A673 (cell line): ENCODE results near the gene MTHFR. TPM values are rescaled to one million over a fixed set of nuclear protein-coding genes. Genes with fewer than 3 reads are reported as not detected.

Experiments
- Bru-seq: library from RNA; stranded (reverse); fragments of 400-500 nt; gene quantifications from one replicate; lab custom pipeline; 2021; lab: Mats Ljungman, UMichigan
- BruChase-seq, 2 experiments: library from RNA; stranded (reverse); fragments of 400-500 nt; gene quantifications; one replicate each; lab custom pipeline; 2021; lab: Mats Ljungman, UMichigan
- BruUV-seq: library from RNA; stranded (reverse); fragments of 400-500 nt; replicated peaks from 2 replicates; lab custom pipeline; 2021; lab: Mats Ljungman, UMichigan
- CTCF ChIA-PET: fragments of 300-600 bp; sonication (Branson Sonifier 250); formaldehyde crosslinking; loops from one replicate; lab custom pipeline; 2022; ENCODE audit warnings: antibody characterized with exemption; lab: Charles Lee
- POLR2A ChIA-PET: fragments of 300-600 bp; sonication (Branson Sonifier 250); formaldehyde crosslinking; loops from one replicate; lab custom pipeline; 2022; ENCODE audit warnings: antibody characterized with exemption; ENCODE audit not compliant: low non-redundant PET; lab: Charles Lee
- DNase-seq: peaks from one replicate; pipeline ENCODE4 v3.0.0-alpha.2; 2015; ENCODE audit warnings: low spot score
- H3K27ac ChIP-seq: fragments of 200-600 bp; sonication (generic); 2 replicates; pipeline ENCODE4 v1.5.1; 2016; ENCODE audit warnings: mixed run types, low read depth, mild to moderate bottlenecking, mixed read lengths, antibody characterized with exemption, low read length; ENCODE audit not compliant: poor library complexity, severe bottlenecking
- H3K27me3 ChIP-seq: fragments of 200-600 bp; sonication (generic); replicated peaks from 2 replicates; pipeline ENCODE4 v1.6.1; 2017; ENCODE audit warnings: mixed run types, low read depth, mild to moderate bottlenecking, mixed read lengths, antibody characterized with exemption, low read length; ENCODE audit not compliant: insufficient read depth, poor library complexity
- H3K36me3 ChIP-seq: fragments of 200-600 bp; sonication (generic); 2 replicates; pipeline ENCODE4 v1.6.1; 2016; ENCODE audit warnings: mixed run types, mild to moderate bottlenecking, mixed read lengths, antibody characterized with exemption, low read length; ENCODE audit not compliant: insufficient read depth, poor library complexity, severe bottlenecking
- H3K4me1 ChIP-seq: fragments of 200-600 bp; sonication (generic); 2 replicates; pipeline ENCODE4 v1.6.1; 2017; ENCODE audit warnings: mixed run types, mild to moderate bottlenecking, mixed read lengths, antibody characterized with exemption, low read length; ENCODE audit not compliant: insufficient read depth, poor library complexity, severe bottlenecking
- H3K4me3 ChIP-seq: fragments of 200-600 bp; sonication (generic); 2 replicates; pipeline ENCODE4 v1.5.1; 2016; ENCODE audit warnings: low read depth, mixed run types, mild to moderate bottlenecking, mixed read lengths, low read length; ENCODE audit not compliant: poor library complexity, severe bottlenecking
- H3K9me3 ChIP-seq: fragments of 200-600 bp; sonication (generic); 2 replicates; pipeline ENCODE4 v1.6.1; 2016; ENCODE audit warnings: mixed run types, low read depth, mild to moderate bottlenecking, mixed read lengths, antibody characterized with exemption, low read length; ENCODE audit not compliant: poor library complexity, severe bottlenecking
- EZH2 ChIP-seq: fragments of 200-600 bp; sonication (generic); IDR thresholded peaks from 2 replicates; pipeline ENCODE4 v1.6.1; 2017; ENCODE audit warnings: borderline replicate concordance, low read depth, mild to moderate bottlenecking, mixed read lengths, antibody characterized with exemption, low read length; ENCODE audit not compliant: poor library complexity, severe bottlenecking
- intact Hi-C: fragments of 100-400 bp; cut with micrococcal nuclease; formaldehyde crosslinking; loops from one replicate; pipeline ENCODE4 v1.10.0; 2022; ENCODE audit not compliant: unreplicated experiment
- long read RNA-seq: library from polyadenylated mRNA; stranded (forward); transcript quantifications from one replicate; pipeline ENCODE4 v2.0.0, GENCODE V29; 2022
- total RNA-seq: library from RNA; stranded (reverse); gene quantifications from 2 replicates; pipeline ENCODE4 v1.2.3, GENCODE V29; 2021
- TF ChIP-seq, protein P1 (sequence below): fragments of 300-800, 200-600 bp; sonication (generic); conservative IDR thresholded peaks from 2 replicates; pipeline ENCODE4 v1.5.1; 2017; ENCODE audit warnings: low read depth, mild to moderate bottlenecking, antibody characterized with exemption, low read length, moderate library complexity, mixed read lengths

Gene MTHFR
- 23.3 and 25.8 TPM in 2 replicates for total RNA-seq
- Bru-seq, nascent RNA: percentile 55 among the genes with signal in this experiment
- BruChase-seq, experiment 1, labeled RNA remaining after a 2-hour chase: percentile 64 among the genes with signal in this experiment
- BruChase-seq, experiment 2, labeled RNA remaining after a 6-hour chase: percentile 69 among the genes with signal in this experiment
- long read RNA-seq, full-length matches to known transcripts: 3 of 14 reads
- long read RNA-seq, partial matches to known transcripts: 1 of 14 reads
- long read RNA-seq, other reads (novel, unspliced or antisense): 10 of 14 reads

DNA sequence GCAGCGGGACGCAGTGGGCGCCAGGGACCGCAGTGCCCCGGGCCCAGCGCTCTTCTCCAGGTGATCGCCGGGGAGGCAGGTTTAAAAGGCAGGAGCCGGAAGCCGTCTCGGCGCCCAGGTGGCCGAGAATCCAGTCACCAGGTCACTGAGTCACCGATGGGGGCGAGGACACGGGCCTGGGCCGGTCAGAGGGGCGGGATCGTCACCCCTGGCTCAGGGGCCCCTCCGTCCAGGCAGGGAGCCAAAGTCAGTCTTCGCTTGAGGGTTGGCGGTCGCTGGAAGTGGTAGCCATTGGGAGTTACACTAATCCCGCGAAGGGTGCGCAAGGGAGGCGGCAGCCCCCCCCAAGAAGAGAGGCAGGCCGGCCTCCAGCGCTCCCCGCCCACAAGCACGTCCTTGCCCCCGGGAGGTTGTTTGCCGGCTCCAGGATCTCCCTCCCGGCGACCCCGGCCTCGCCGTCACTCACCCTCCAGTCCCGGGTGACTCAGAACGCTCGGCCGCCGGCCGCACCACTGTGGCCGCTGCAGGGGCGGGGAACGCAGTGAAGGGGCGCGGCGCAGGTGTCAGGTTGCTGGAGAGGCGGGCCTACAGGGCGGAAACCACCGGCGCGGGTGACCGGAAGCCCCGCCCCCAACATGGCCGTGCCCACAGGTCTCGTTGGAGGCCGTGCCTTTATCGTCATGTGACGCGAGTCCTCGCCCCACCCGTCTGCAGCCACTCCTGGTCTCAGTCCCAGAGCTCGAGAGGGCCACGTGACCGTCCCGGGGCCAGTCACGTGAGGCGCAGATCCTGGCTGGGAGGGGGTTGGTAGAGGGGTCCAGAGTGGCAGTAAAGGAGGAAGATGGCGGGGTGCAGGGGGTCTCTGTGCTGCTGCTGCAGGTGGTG, at the start of gene MTHFR, which contains the start of gene CLCN6:
MTHFR (minus strand) TSS at position 543 of the 885 bp plus-strand sequence. CDS start 2,848 bp downstream, outside the sequence.
CLCN6 (plus strand) TSS at position 770 of the 885 bp plus-strand sequence; CDS start at position 842, 72 bp downstream.
- Histone ChIP-seq H3K36me3 (peaks cover 43% of the 10 kb centered on the region), H3K4me1 (peaks cover 42% of the 10 kb centered on the region), H3K4me3 (peak within 1 kb of the TSS; percentile 79), H3K9me3 (no peaks in the 10 kb centered on the region), H3K27ac (peak within 1 kb of the TSS; percentile 88), H3K27me3 (no peaks in the 10 kb centered on the region)
- DNase-seq: peak; percentile 99
- TF ChIP-seq, protein P1, sequence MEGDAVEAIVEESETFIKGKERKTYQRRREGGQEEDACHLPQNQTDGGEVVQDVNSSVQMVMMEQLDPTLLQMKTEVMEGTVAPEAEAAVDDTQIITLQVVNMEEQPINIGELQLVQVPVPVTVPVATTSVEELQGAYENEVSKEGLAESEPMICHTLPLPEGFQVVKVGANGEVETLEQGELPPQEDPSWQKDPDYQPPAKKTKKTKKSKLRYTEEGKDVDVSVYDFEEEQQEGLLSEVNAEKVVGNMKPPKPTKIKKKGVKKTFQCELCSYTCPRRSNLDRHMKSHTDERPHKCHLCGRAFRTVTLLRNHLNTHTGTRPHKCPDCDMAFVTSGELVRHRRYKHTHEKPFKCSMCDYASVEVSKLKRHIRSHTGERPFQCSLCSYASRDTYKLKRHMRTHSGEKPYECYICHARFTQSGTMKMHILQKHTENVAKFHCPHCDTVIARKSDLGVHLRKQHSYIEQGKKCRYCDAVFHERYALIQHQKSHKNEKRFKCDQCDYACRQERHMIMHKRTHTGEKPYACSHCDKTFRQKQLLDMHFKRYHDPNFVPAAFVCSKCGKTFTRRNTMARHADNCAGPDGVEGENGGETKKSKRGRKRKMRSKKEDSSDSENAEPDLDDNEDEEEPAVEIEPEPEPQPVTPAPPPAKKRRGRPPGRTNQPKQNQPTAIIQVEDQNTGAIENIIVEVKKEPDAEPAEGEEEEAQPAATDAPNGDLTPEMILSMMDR: no peak
- TF ChIP-seq EZH2: no peak
- ChIA-PET POLR2A (interaction anchor here (0.6 to 0.7 kb wide), 2 partner anchors 145 to 749 kb away, joined by 3 read pairs; no protein-coding TSS in a partner anchor), CTCF (no interaction called here)
- no TSS peak for BruUV-seq
- intact Hi-C loops: loop anchor here (5.0 kb wide), 1 partner anchor 123 kb away; the partner anchor contains the start of gene MAD2L2

DNA sequence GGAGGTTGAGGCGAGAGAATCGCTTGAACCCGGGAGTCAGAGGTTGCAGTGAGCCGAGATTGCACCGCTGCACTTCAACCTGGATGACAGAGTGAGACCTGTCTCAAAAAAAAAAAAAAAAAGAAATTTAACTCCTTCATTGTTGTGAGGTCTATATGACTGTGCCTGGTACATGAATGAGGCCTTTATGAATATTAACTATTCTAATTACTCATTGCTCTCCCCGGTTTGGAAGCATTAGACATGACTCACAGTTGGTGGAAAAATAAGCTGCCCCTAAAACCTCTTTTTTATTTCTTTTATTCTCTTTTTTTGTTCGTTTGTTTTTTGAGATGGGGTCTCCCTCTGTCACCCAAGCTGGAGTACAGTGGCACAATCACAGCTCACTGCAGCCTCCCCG, 49.7 kb upstream of the MTHFR start:
- H3K27me3 ChIP-seq: peaks cover 40% of the 10 kb centered on the region
- no peak overlapping the region for H3K27ac ChIP-seq
- BruUV-seq: no TSS peak
- DNase-seq: no peak
- no peaks in the 10 kb centered on the region for H3K36me3 ChIP-seq
- no peaks in the 10 kb centered on the region for H3K9me3 ChIP-seq
- intact Hi-C loops: loop anchor here (5.0 kb wide), 1 partner anchor 37 kb away; no protein-coding TSS in a partner anchor
- CTCF ChIA-PET: no interaction called here
- no peak overlapping the region for H3K4me3 ChIP-seq
- no peaks in the 10 kb centered on the region for H3K4me1 ChIP-seq
- TF ChIP-seq, protein P1: no peak
- no peak for TF ChIP-seq EZH2
- POLR2A ChIA-PET: no interaction called here

DNA sequence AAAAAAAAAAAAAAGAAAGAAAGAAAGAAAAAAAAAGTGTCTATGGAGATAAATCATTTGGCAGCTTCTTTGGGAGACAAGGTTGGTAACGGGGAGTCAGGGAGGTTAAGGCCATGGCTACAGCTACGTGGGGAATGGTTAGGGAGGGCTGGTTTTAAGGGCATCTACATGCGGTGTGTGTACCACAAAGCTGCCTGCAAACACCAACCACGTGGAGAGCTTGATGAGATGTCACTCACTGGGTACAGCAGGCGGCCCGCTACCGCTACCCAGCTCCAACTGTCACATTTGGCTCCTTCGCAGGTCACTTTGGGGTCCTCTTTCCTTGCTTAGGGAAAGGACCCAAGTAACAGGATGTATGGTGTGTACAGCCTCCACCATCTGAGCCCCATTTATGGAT, 48.8 kb upstream of the MTHFR start:
- TF ChIP-seq, protein P1: no peak
- TF ChIP-seq EZH2: no peak
- no TSS peak for BruUV-seq
- ChIA-PET CTCF (interaction anchor here (0.6 kb wide), 1 partner anchor 53 kb away, joined by 5 read pairs; no protein-coding TSS in a partner anchor), POLR2A (no interaction called here)
- no peaks in the 10 kb centered on the region for H3K36me3 ChIP-seq
- intact Hi-C loops: no loop called here
- no peaks in the 10 kb centered on the region for H3K9me3 ChIP-seq
- no peaks in the 10 kb centered on the region for H3K4me1 ChIP-seq
- DNase-seq: no peak
- H3K4me3 ChIP-seq: no peak overlapping the region
- H3K27ac ChIP-seq: no peak overlapping the region
- peaks cover 31% of the 10 kb centered on the region for H3K27me3 ChIP-seq
